Right lobe of liver (tissue), 6 donors: ENCODE data around the gene WWC2. TPM values are rescaled to one million over a fixed set of nuclear protein-coding genes. Genes with fewer than 3 reads are reported as not detected.

Experiments
- ATAC-seq, 4 donors: fragments of 200-7000 bp; cut with Tn5 transposase; one replicate each; pipeline ENCODE4 v1.9.1; 2020; ENCODE audit warnings: mild to moderate bottlenecking in 4 of 4, moderate library complexity in 4 of 4
- DNase-seq, 3 donors: peaks; one replicate each; pipeline ENCODE4 v3.0.0-alpha.2; 2020
- H3K27ac ChIP-seq, 3 donors: fragments of 200-600 bp; one replicate each; pipeline ENCODE4 v1.8.0; 2022
- H3K27me3 ChIP-seq, 2 donors: fragments of 200-600 bp; one replicate each; pipeline ENCODE4 v1.8.0; 2022
- H3K36me3 ChIP-seq, 4 donors: fragments of 200-600 bp; sonication (generic) in 1 of 4; one replicate each; pipeline versions ENCODE4 v1.5.1 to v1.8.0; 2017 to 2022; ENCODE audit warnings: control low read depth in 1 of 4
- H3K4me1 ChIP-seq, 4 donors: fragments of 200-600 bp; sonication (generic) in 1 of 4; one replicate each; pipeline versions ENCODE4 v1.5.1 to v1.8.0; 2017 to 2022; ENCODE audit warnings: control low read depth in 1 of 4
- H3K4me3 ChIP-seq, 3 donors: fragments of 200-600 bp; one replicate each; pipeline ENCODE4 v1.8.0; 2022
- H3K9me3 ChIP-seq, 4 donors: fragments of 200-600 bp; sonication (generic) in 1 of 4; one replicate each; pipeline versions ENCODE4 v1.5.1 to v1.8.0; 2017 to 2022; ENCODE audit warnings: control low read depth in 1 of 4
- POLR2A ChIP-seq: fragments of 450-650 bp; IDR thresholded peaks from one replicate; pipeline ENCODE4 v1.6.1; 2017; ENCODE audit warnings: antibody characterized with exemption, mild to moderate bottlenecking
- WGBS: methylation state at CpG from one replicate; pipeline ENCODE4 v1.1.6; 2018; ENCODE audit warnings: low coverage, low lambda C conversion rate; ENCODE audit not compliant: insufficient coverage; ENCODE audit errors: missing lambda C conversion rate; 5-methylcytosine and 5-hydroxymethylcytosine counted together
- intact Hi-C, 2 donors: fragments of 100-400 bp; cut with DNase I; formaldehyde crosslinking; loops; one replicate each; pipeline versions ENCODE4 v1.11.2 to v1.14.1; 2022
- total RNA-seq, 6 experiments: library from RNA; depleted of rRNA in 2 of 6; stranded (reverse); fragments of >200 nt in 2 of 6; fragmentation: NEBNext Ultra II Directional in 3 of 6; extraction: Animal tissue kit (Norgen Biotek cat#: 25700) in 3 of 6; gene quantifications; one replicate each; pipeline versions ENCODE4 v1.1.0 to v1.2.4, GENCODE V29; 2016 to 2023
- TF ChIP-seq, protein P1 (sequence below), 4 donors: fragments of 200-600 bp in 3 of 4; fragments of 450-650 bp in 1 of 4; IDR thresholded peaks; one replicate each; pipeline versions ENCODE4 v1.5.1 to v1.8.0; 2016 to 2022; ENCODE audit warnings: antibody characterized with exemption in 4 of 4, mild to moderate bottlenecking in 2 of 4
- donor health status: DM: no; HTN: yes; CAD: no.
- donor health status: DM: no; HTN: no; CAD: no.
- donor health status: DM: no; HTN: no; CAD: no.
- donor health status: DM: no; HTN: yes; CAD: no.
- donor health status: DM: no; HTN: yes; CAD: no.

Gene WWC2
- total RNA-seq, 6 experiments from 2014 or later: 19.5 to 48.9 (median 34.4) TPM

DNA sequence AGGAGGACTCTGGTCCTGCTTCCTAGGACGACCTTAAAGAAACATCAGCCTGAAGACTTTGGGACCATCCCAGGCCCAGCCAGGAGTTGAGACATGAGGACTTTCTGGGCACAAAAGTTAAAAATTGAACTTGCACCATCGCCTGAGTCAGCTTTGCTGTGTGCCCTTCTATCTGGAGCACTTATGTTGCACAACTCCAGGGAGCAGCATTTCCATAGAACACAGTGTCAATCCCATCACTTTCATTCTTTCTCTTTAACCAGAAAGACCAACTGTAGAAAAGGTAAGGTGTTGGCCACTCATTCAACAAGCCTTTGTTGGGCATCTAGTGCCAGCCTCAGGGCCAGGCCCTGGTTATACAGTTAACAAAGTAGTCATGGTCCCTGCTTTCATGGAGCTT, 231.8 kb downstream of the WWC2 start:
- Histone ChIP-seq H3K27me3 (no peaks in the 10 kb centered on the region), H3K36me3 (no peaks in the 10 kb centered on the region), H3K4me1 (no peaks in the 10 kb centered on the region), H3K9me3 (no peaks in the 10 kb centered on the region), H3K4me3 (no peak overlapping the region), H3K27ac (no peak overlapping the region)
- WGBS: 48% methylated on average over 2 of the region's 2 CpGs
- ATAC-seq (no peak), DNase-seq (no peak)
- intact Hi-C loops: no loop called here
- no peak for TF ChIP-seq POLR2A
- TF ChIP-seq, protein P1, sequence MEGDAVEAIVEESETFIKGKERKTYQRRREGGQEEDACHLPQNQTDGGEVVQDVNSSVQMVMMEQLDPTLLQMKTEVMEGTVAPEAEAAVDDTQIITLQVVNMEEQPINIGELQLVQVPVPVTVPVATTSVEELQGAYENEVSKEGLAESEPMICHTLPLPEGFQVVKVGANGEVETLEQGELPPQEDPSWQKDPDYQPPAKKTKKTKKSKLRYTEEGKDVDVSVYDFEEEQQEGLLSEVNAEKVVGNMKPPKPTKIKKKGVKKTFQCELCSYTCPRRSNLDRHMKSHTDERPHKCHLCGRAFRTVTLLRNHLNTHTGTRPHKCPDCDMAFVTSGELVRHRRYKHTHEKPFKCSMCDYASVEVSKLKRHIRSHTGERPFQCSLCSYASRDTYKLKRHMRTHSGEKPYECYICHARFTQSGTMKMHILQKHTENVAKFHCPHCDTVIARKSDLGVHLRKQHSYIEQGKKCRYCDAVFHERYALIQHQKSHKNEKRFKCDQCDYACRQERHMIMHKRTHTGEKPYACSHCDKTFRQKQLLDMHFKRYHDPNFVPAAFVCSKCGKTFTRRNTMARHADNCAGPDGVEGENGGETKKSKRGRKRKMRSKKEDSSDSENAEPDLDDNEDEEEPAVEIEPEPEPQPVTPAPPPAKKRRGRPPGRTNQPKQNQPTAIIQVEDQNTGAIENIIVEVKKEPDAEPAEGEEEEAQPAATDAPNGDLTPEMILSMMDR (IDR thresholded peaks at IDR 0.05): no peak

DNA sequence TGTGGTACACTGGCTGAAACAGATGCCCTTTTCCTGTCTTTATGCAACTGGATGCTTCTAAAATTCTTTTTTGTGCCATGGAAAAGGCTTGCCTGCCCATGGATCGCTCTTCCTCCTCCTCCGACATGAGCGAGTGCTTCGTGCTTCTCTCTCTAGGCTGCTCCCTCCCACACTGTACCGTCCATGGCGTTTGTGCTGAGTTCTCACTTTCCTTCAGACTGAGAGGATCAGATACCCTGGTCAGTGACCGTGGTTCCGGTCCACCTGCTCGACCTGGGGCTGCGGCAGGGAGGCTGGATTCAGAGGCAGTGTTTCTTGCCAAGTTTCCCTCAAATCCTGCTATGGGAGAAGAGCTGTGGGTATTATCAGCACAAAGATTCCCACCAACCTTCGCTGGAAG, 233.4 kb downstream of the WWC2 start:
- WGBS: 74% methylated on average over 10 of the region's 11 CpGs
- H3K36me3 ChIP-seq: no peaks in the 10 kb centered on the region
- ATAC-seq (no peak), DNase-seq (no peak)
- no peaks in the 10 kb centered on the region for H3K4me1 ChIP-seq
- H3K9me3 ChIP-seq: no peaks in the 10 kb centered on the region
- intact Hi-C loops: no loop called here
- TF ChIP-seq POLR2A: no peak
- TF ChIP-seq, protein P1 (IDR thresholded peaks at IDR 0.05): no peak
- no peaks in the 10 kb centered on the region for H3K27me3 ChIP-seq
- no peak overlapping the region for H3K27ac ChIP-seq
- no peak overlapping the region for H3K4me3 ChIP-seq

DNA sequence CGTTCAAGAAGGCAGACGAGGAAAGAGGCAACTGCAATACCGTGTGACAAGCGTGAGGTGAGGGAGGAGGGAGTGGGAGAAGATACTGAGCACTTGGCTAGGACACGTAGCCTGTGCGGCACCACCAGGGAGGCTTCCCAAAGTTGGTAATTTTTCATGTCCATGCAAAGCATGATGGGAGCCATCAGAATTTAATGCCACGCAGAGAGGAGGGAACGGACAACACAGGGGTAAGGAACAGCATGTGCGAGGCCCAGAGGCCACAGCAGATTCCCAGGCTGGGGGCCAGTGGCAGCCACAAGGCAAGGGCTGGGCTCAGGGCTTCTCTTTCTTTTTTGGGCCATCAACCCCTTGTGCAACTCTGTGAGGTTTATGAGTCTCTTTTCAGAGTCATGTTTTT, 234.1 kb downstream of the WWC2 start:
- H3K27me3 ChIP-seq: no peaks in the 10 kb centered on the region
- intact Hi-C loops: no loop called here
- no peaks in the 10 kb centered on the region for H3K4me1 ChIP-seq
- 88% methylated on average over 9 of the region's 9 CpGs for WGBS
- no peaks in the 10 kb centered on the region for H3K9me3 ChIP-seq
- H3K4me3 ChIP-seq: no peak overlapping the region
- H3K36me3 ChIP-seq: no peaks in the 10 kb centered on the region
- TF ChIP-seq, protein P1 (IDR thresholded peaks at IDR 0.05): no peak
- DNase-seq: no peak
- no peak overlapping the region for H3K27ac ChIP-seq
- ATAC-seq: no peak

DNA sequence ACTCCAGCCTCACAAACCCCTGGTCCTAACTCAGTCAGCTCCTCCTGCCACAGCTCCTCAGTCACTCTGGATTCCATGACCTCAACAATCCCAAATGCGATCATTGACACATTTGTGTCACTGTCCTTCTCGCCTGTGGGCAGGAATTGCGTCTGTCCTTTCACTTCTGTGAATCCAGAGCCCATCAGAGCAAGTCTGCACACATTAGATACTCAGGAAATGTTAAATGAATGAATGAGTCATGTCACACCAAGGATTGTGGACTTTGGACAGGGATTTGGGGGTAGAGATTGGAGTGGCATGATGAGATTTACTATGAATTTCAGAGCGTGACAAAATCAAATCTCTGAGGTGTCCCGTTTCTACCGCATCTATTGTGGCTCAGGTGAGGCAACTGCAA, 234.9 kb downstream of the WWC2 start:
- 33% methylated on average over 6 of the region's 6 CpGs for WGBS
- Histone ChIP-seq H3K4me1 (no peaks in the 10 kb centered on the region), H3K36me3 (no peaks in the 10 kb centered on the region), H3K27me3 (no peaks in the 10 kb centered on the region), H3K9me3 (no peaks in the 10 kb centered on the region), H3K4me3 (no peak overlapping the region), H3K27ac (no peak overlapping the region)
- no peak for DNase-seq
- intact Hi-C loops: no loop called here
- TF ChIP-seq, protein P1 (IDR thresholded peaks at IDR 0.05): no peak
- no peak for TF ChIP-seq POLR2A
- ATAC-seq: peak in 1 of 4 donors; percentile 89

DNA sequence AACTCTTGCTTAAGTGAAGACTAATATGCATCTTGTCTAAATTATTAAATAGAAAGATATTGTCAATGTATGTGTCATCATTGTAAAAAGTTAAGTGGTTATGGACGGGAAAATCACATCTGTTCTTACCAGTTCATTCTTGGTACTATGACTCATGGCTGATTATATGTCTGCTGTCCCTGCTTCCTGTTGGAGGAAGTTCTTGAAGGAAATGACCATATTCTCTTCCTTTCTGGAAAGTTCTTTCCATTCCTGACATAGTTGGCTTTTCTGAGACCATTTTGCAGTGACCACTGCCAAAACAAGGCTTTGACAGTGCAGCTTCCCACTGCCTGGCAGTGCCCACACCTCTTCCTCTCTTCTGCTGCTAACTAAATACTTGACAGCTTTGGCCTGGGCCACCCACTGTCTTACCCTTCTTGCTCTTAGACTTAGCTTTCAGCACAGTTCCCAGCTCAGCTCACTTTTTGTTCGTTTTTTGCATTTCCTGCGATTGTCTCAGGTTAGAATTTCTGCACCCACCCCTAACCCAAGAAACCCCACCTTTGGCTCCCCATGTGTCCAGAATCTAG, 236.4 kb downstream of the WWC2 start:
- ATAC-seq (peak in 2 of 4 donors; percentile 46 to 58), DNase-seq (peak in 1 of 3 donors; percentile 18)
- no peak overlapping the region for H3K4me3 ChIP-seq
- H3K4me1 ChIP-seq: no peaks in the 10 kb centered on the region
- WGBS: 76% methylated on average over 3 of the region's 3 CpGs
- no peak overlapping the region for H3K27ac ChIP-seq
- intact Hi-C loops: no loop called here
- H3K36me3 ChIP-seq: no peaks in the 10 kb centered on the region
- H3K27me3 ChIP-seq: no peaks in the 10 kb centered on the region
- no peaks in the 10 kb centered on the region for H3K9me3 ChIP-seq
- TF ChIP-seq POLR2A: no peak
- TF ChIP-seq, protein P1 (IDR thresholded peaks at IDR 0.05): no peak
